Liver (tissue), 9 donors: Measurements from ENCODE around the gene GOLGA2. TPM values are rescaled to one million over a fixed set of nuclear protein-coding genes. Genes with fewer than 3 reads are reported as not detected.

Experiments used
- DNase-seq: peaks from one replicate; pipeline ENCODE4 v3.0.0-alpha.2; 2017; ENCODE audit warnings: low spot score
- H3K27ac ChIP-seq, 2 donors: one replicate each; pipeline ENCODE4 v1.7.0; 2013; ENCODE audit warnings: inconsistent platforms in 2 of 2, low read length in 2 of 2, control low read depth in 1 of 2, low read depth in 1 of 2, mild to moderate bottlenecking in 1 of 2
- H3K27me3 ChIP-seq, 4 donors: one replicate each; pipeline versions ENCODE4 v1.6.1 to v1.7.0; 2013; ENCODE audit warnings: low read length in 3 of 4, inconsistent platforms in 1 of 4, mild to moderate bottlenecking in 1 of 4, moderate library complexity in 1 of 4; ENCODE audit not compliant: control insufficient read depth in 4 of 4, insufficient read depth in 4 of 4
- H3K36me3 ChIP-seq, 4 donors: one replicate each; pipeline versions ENCODE4 v1.6.1 to v1.7.0; 2013; ENCODE audit warnings: low read length in 3 of 4, mild to moderate bottlenecking in 3 of 4, low read depth in 1 of 4, moderate library complexity in 1 of 4; ENCODE audit not compliant: control insufficient read depth in 4 of 4, insufficient read depth in 3 of 4
- H3K4me1 ChIP-seq, 4 donors: one replicate each; pipeline versions ENCODE4 v1.6.1 to v1.7.0; 2013; ENCODE audit warnings: low read length in 3 of 4, mild to moderate bottlenecking in 3 of 4, moderate library complexity in 1 of 4; ENCODE audit not compliant: control insufficient read depth in 4 of 4, insufficient read depth in 4 of 4
- H3K4me3 ChIP-seq, 3 donors: one replicate each; pipeline versions ENCODE4 v1.6.1 to v1.7.0; 2013; ENCODE audit warnings: low read length in 3 of 3, control low read depth in 1 of 3, low read depth in 1 of 3, mild to moderate bottlenecking in 1 of 3
- H3K9ac ChIP-seq, 2 donors: one replicate each; pipeline ENCODE4 v1.7.0; 2013; ENCODE audit warnings: low read length in 2 of 2, mild to moderate bottlenecking in 2 of 2, moderate library complexity in 2 of 2, control low read depth in 1 of 2, low read depth in 1 of 2
- H3K9me3 ChIP-seq, 4 donors: one replicate each; pipeline versions ENCODE4 v1.6.1 to v1.7.0; 2013; ENCODE audit warnings: low read length in 3 of 4; ENCODE audit not compliant: control insufficient read depth in 4 of 4
- FOXA1 ChIP-seq: IDR thresholded peaks from 2 replicates; pipeline ENCODE4 v1.6.1; 2016; ENCODE audit warnings: antibody characterized with exemption
- FOXA2 ChIP-seq: IDR thresholded peaks from 2 replicates; pipeline ENCODE4 v1.6.1; 2016; ENCODE audit warnings: antibody characterized with exemption
- GABPA ChIP-seq, 2 donors: IDR thresholded peaks in 1 of 2; conservative IDR thresholded peaks in 1 of 2; 2 replicates each; pipeline ENCODE4 v1.6.1; 2016; ENCODE audit warnings: antibody characterized with exemption in 2 of 2, mild to moderate bottlenecking in 1 of 2, moderate library complexity in 1 of 2
- HNF4A ChIP-seq, 2 donors: conservative IDR thresholded peaks; 2 replicates each; pipeline ENCODE4 v1.6.1; 2016; ENCODE audit warnings: antibody characterized with exemption in 2 of 2, mild to moderate bottlenecking in 2 of 2
- HNF4G ChIP-seq: IDR thresholded peaks from 2 replicates; pipeline ENCODE4 v1.6.1; 2016; ENCODE audit warnings: antibody characterized with exemption
- JUND ChIP-seq, 2 donors: IDR thresholded peaks; 2 replicates each; pipeline ENCODE4 v1.6.1; 2016; ENCODE audit warnings: antibody characterized with exemption in 2 of 2
- RAD21 ChIP-seq, 2 donors: IDR thresholded peaks; 2 replicates each; pipeline ENCODE4 v1.6.1; 2016; ENCODE audit warnings: antibody characterized with exemption in 2 of 2, mild to moderate bottlenecking in 2 of 2
- RXRA ChIP-seq, 2 donors: IDR thresholded peaks; 2 replicates each; pipeline ENCODE4 v1.6.1; 2017 to 2018; ENCODE audit warnings: antibody characterized with exemption in 2 of 2, mild to moderate bottlenecking in 1 of 2
- YY1 ChIP-seq: IDR thresholded peaks from 2 replicates; pipeline ENCODE4 v1.6.1; 2016; ENCODE audit warnings: antibody characterized with exemption, mild to moderate bottlenecking
- WGBS: extraction: QIAGEN DNeasy Blood & Tissue Kit; methylation state at CpG from one replicate; pipeline ENCODE4 v1.1.7; 2013; 5-methylcytosine and 5-hydroxymethylcytosine counted together
- polyA plus RNA-seq, 2 donors: library from polyadenylated mRNA; stranded (reverse) in 1 of 2; unstranded in 1 of 2; fragments of 200-250 nt in 1 of 2; fragments of >200 nt in 1 of 2; fragmentation: Nextera tagmentation in 1 of 2; extraction: Ambion mirVana in 1 of 2; gene quantifications; one replicate each; pipeline versions ENCODE4 v1.2.1 to v1.2.3, GENCODE V29; 2013 to 2015
- total RNA-seq, 2 donors: library from RNA; depleted of rRNA; stranded (reverse); fragments of >200 nt; gene quantifications; one replicate each; pipeline ENCODE4 v1.2.3, GENCODE V29; 2014
- TF ChIP-seq, protein P1 (sequence below): IDR thresholded peaks from 2 replicates; pipeline ENCODE4 v1.6.1; 2016; ENCODE audit warnings: antibody characterized with exemption, mild to moderate bottlenecking
- TF ChIP-seq, protein P2 (sequence below): IDR thresholded peaks from 2 replicates; pipeline ENCODE4 v1.6.1; 2016; ENCODE audit warnings: antibody characterized with exemption
- TF ChIP-seq, protein P3 (sequence below): IDR thresholded peaks from 2 replicates; pipeline ENCODE4 v1.6.1; 2016; ENCODE audit warnings: antibody characterized with exemption
- TF ChIP-seq, protein P4 (sequence below): IDR thresholded peaks from 2 replicates; pipeline ENCODE4 v1.6.1; 2016; ENCODE audit warnings: antibody characterized with exemption
- donor health status: healthy.
- donor health status: healthy.
- donor health status: healthy.
- donor health status: healthy.
- donor health status: healthy.

GOLGA2 gene
- total and polyA plus RNA-seq, 4 donors, result 14.4 to 45.7 (median 27.9) TPM

DNA sequence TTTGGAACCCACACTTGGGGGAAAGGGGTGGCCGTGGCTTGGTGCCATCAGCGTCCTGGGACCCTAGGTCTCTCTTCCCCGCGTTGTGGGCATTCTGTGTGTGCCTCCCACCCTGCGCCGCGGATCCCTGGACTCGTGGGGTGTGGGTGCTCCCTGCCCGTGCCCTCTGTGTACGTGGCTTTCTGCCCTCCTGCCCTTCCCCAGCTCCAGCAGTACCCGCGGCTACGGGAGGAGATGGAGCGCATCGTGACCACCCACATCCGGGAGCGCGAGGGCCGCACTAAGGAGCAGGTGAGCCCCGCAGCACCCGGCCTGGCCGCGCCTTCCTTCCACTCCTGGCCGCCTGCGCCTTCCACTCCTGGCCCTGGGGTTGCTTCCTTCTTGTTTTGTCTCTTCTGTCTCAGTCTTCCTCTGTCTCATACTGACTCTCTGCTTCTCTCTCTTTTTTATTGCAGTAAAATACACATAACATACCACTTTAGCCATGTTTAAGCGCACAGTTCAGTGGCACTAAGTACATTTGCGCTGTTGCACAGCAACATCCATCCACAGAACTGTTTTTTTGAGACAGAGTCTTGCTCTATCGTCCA, 41.9 kb downstream of the GOLGA2 start:
- H3K4me3 ChIP-seq, result no peak overlapping the region
- H3K27me3 ChIP-seq, result no peaks in the 10 kb centered on the region
- no peaks in the 10 kb centered on the region for H3K4me1 ChIP-seq
- no peak overlapping the region for H3K9ac ChIP-seq
- TF ChIP-seq, protein P1, sequence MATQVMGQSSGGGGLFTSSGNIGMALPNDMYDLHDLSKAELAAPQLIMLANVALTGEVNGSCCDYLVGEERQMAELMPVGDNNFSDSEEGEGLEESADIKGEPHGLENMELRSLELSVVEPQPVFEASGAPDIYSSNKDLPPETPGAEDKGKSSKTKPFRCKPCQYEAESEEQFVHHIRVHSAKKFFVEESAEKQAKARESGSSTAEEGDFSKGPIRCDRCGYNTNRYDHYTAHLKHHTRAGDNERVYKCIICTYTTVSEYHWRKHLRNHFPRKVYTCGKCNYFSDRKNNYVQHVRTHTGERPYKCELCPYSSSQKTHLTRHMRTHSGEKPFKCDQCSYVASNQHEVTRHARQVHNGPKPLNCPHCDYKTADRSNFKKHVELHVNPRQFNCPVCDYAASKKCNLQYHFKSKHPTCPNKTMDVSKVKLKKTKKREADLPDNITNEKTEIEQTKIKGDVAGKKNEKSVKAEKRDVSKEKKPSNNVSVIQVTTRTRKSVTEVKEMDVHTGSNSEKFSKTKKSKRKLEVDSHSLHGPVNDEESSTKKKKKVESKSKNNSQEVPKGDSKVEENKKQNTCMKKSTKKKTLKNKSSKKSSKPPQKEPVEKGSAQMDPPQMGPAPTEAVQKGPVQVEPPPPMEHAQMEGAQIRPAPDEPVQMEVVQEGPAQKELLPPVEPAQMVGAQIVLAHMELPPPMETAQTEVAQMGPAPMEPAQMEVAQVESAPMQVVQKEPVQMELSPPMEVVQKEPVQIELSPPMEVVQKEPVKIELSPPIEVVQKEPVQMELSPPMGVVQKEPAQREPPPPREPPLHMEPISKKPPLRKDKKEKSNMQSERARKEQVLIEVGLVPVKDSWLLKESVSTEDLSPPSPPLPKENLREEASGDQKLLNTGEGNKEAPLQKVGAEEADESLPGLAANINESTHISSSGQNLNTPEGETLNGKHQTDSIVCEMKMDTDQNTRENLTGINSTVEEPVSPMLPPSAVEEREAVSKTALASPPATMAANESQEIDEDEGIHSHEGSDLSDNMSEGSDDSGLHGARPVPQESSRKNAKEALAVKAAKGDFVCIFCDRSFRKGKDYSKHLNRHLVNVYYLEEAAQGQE, result no peak
- TF ChIP-seq JUND (IDR thresholded peaks at IDR 0.05) (no peak), GABPA (IDR thresholded peaks at IDR 0.05 in 1 of 2, conservative IDR thresholded peaks at IDR 0.05 in 1 of 2) (no peak), FOXA2 (no peak), RXRA (IDR thresholded peaks at IDR 0.05) (no peak), RAD21 (IDR thresholded peaks at IDR 0.05) (no peak), HNF4G (no peak)
- TF ChIP-seq, protein P2, sequence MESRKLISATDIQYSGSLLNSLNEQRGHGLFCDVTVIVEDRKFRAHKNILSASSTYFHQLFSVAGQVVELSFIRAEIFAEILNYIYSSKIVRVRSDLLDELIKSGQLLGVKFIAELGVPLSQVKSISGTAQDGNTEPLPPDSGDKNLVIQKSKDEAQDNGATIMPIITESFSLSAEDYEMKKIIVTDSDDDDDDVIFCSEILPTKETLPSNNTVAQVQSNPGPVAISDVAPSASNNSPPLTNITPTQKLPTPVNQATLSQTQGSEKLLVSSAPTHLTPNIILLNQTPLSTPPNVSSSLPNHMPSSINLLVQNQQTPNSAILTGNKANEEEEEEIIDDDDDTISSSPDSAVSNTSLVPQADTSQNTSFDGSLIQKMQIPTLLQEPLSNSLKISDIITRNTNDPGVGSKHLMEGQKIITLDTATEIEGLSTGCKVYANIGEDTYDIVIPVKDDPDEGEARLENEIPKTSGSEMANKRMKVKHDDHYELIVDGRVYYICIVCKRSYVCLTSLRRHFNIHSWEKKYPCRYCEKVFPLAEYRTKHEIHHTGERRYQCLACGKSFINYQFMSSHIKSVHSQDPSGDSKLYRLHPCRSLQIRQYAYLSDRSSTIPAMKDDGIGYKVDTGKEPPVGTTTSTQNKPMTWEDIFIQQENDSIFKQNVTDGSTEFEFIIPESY, result no peak
- TF ChIP-seq, protein P3, sequence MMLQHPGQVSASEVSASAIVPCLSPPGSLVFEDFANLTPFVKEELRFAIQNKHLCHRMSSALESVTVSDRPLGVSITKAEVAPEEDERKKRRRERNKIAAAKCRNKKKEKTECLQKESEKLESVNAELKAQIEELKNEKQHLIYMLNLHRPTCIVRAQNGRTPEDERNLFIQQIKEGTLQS, result no peak
- DNase-seq, result no peak
- H3K27ac ChIP-seq, result no peak overlapping the region
- no peaks in the 10 kb centered on the region for H3K9me3 ChIP-seq
- no peaks in the 10 kb centered on the region for H3K36me3 ChIP-seq
- WGBS, result 87% methylated on average over 28 of the region's 28 CpGs

DNA sequence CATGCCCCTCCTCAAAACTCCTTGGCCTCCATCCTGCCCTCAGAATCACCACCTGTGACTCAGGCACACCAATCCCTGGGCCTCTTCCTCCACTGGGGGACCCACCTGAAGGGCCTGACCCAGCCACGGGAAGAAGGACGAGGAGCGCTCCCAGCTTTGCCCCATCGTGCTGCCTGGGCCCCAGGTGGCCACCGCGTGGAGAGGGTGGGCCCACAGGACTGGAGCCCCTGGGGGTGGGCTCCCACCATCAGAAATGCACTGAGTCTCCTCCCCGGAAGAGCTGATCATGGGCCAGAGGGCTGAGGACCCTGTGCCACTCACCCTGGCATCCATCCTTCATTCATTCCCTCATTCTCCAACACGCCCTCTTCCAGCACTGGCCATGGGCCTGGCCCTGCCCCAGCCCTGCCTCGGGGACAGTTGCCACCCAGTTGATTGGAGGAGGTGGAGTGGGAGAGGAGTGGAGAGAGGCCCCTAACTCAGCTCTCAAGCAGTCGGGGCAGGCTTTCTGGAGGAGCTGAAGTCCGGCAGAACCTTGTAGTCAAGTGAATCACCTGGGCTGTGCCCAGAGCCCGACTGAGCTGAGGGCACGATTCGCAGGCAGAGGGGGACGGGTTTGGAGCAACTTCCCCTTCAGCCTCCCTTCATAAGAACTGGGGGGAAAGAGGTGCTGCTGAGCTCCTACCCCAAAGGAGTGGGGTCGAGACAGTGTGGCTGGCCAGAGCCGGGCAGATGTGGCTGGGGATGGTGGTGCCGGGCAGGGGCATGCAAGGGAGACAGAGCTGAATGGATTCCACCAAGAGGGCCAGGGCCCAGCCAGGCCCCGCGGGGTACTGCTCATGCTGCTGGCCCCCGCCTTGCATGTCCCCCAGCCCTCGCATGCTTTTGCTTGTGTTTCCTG, 43.0 kb downstream of the GOLGA2 start:
- Histone ChIP-seq H3K9me3 (no peaks in the 10 kb centered on the region), H3K4me3 (no peak overlapping the region), H3K36me3 (no peaks in the 10 kb centered on the region), H3K4me1 (no peaks in the 10 kb centered on the region), H3K27me3 (no peaks in the 10 kb centered on the region), H3K9ac (no peak overlapping the region), H3K27ac (no peak overlapping the region)
- DNase-seq, result no peak
- TF ChIP-seq, protein P4, sequence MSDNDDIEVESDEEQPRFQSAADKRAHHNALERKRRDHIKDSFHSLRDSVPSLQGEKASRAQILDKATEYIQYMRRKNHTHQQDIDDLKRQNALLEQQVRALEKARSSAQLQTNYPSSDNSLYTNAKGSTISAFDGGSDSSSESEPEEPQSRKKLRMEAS, result no peak
- no peak for TF ChIP-seq RAD21 (IDR thresholded peaks at IDR 0.05)
- no peak for TF ChIP-seq YY1
- no peak for TF ChIP-seq FOXA1
- TF ChIP-seq HNF4A (conservative IDR thresholded peaks at IDR 0.05), result no peak
- 89% methylated on average over 22 of the region's 22 CpGs for WGBS
